IMR-90 (cell line): ENCODE measurements around the gene TENM4. TPM values are rescaled to one million over a fixed set of nuclear protein-coding genes. Genes with fewer than 3 reads are reported as not detected.

Source experiments
- ATAC-seq: fragments of 200-7000 bp; cut with Tn5 transposase; 2 replicates; pipeline ENCODE4 v1.9.1; 2020; ENCODE audit warnings: low read depth, mild to moderate bottlenecking, moderate library complexity
- BruUV-seq: library from RNA; stranded (reverse); fragments of 400-500 nt; replicated peaks from 2 replicates; lab custom pipeline; 2021; lab: Mats Ljungman, UMichigan
- CTCF ChIA-PET: fragments of 300-600 bp; formaldehyde crosslinking; extraction: SDS; loops from one replicate; lab custom pipeline; 2021; ENCODE audit warnings: antibody characterized with exemption; lab: Yijun Ruan, JAX
- POLR2A ChIA-PET: fragments of 300-600 bp; sonication (Branson Sonifier 250); formaldehyde crosslinking; loops from one replicate; lab custom pipeline; 2022; ENCODE audit warnings: antibody characterized with exemption; ENCODE audit not compliant: unreplicated experiment; lab: Charles Lee
- DNase-seq: peaks from one replicate; pipeline ENCODE4 v3.0.0; 2013
- H2AFZ ChIP-seq: replicated peaks from 2 replicates; pipeline ENCODE3; 2013; ENCODE audit warnings: low read length, mild to moderate bottlenecking; ENCODE audit not compliant: poor library complexity
- H2AK5ac ChIP-seq: 2 replicates; pipeline ENCODE4 v1.6.1; 2013; ENCODE audit warnings: low read depth, low read length, inconsistent platforms
- H2AK9ac ChIP-seq: replicated peaks from 2 replicates; pipeline ENCODE3; 2013; ENCODE audit warnings: mild to moderate bottlenecking, low read depth, low read length, moderate library complexity; ENCODE audit not compliant: poor library complexity
- H2BK120ac ChIP-seq: 2 replicates; pipeline ENCODE4 v1.6.1; 2013; ENCODE audit warnings: low read depth, low read length, inconsistent platforms
- H2BK15ac ChIP-seq: 3 replicates; pipeline ENCODE4 v1.6.1; 2013; ENCODE audit warnings: low read depth, low read length, inconsistent platforms
- H2BK20ac ChIP-seq: 2 replicates; pipeline ENCODE4 v1.6.1; 2013; ENCODE audit warnings: low read depth, mild to moderate bottlenecking, inconsistent platforms, low read length, moderate library complexity
- H2BK5ac ChIP-seq: 2 replicates; pipeline ENCODE4 v1.6.1; 2013; ENCODE audit warnings: mild to moderate bottlenecking, low read depth, low read length, inconsistent platforms; ENCODE audit not compliant: poor library complexity, severe bottlenecking
- H3K14ac ChIP-seq: replicated peaks from 2 replicates; pipeline ENCODE4 v1.6.1; 2013; ENCODE audit warnings: low read depth, low read length, inconsistent platforms
- H3K18ac ChIP-seq: 2 replicates; pipeline ENCODE4 v1.6.1; 2013; ENCODE audit warnings: low read depth, low read length, control low read depth
- H3K23ac ChIP-seq: 2 replicates; pipeline ENCODE4 v1.6.1; 2013; ENCODE audit warnings: low read depth, low read length, inconsistent platforms
- H3K27ac ChIP-seq: 2 replicates; pipeline ENCODE4 v1.5.1; 2013; ENCODE audit warnings: mild to moderate bottlenecking, control low read depth, low read length; ENCODE audit not compliant: insufficient read depth
- H3K27me3 ChIP-seq: 2 replicates; pipeline ENCODE4 v1.6.1; 2013; ENCODE audit warnings: low read length; ENCODE audit not compliant: control insufficient read depth, insufficient read depth
- H3K36me3 ChIP-seq: 2 replicates; pipeline ENCODE4 v1.6.1; 2013; ENCODE audit warnings: low read length, mixed read lengths; ENCODE audit not compliant: control insufficient read depth, insufficient read depth
- H3K4ac ChIP-seq: 2 replicates; pipeline ENCODE4 v1.6.1; 2013; ENCODE audit warnings: low read depth, low read length, inconsistent platforms
- H3K4me1 ChIP-seq: 2 replicates; pipeline ENCODE4 v1.6.1; 2013; ENCODE audit warnings: low read length, mixed read lengths; ENCODE audit not compliant: control insufficient read depth, insufficient read depth
- H3K4me2 ChIP-seq: 2 replicates; pipeline ENCODE4 v1.6.1; 2013; ENCODE audit warnings: low read depth, mild to moderate bottlenecking, control low read depth, low read length, moderate library complexity
- H3K4me3 ChIP-seq: 2 replicates; pipeline ENCODE4 v1.5.1; 2013; ENCODE audit warnings: low read depth, mild to moderate bottlenecking, control low read depth, low read length, moderate library complexity; ENCODE audit not compliant: insufficient read depth
- H3K56ac ChIP-seq: 2 replicates; pipeline ENCODE4 v1.6.1; 2013; ENCODE audit warnings: low read length, inconsistent platforms; ENCODE audit not compliant: insufficient read depth; ENCODE audit errors: extremely low read depth
- H3K79me1 ChIP-seq, 2 experiments: 2 replicates each; pipeline ENCODE4 v1.6.1; 2013; ENCODE audit warnings: low read length in 2 of 2, inconsistent platforms in 1 of 2, low read depth in 1 of 2
- H3K9ac ChIP-seq: 2 replicates; pipeline ENCODE4 v1.6.1; 2013; ENCODE audit warnings: low read depth, low read length, control low read depth
- H3K9me1 ChIP-seq: 2 replicates; pipeline ENCODE4 v1.6.1; 2013; ENCODE audit warnings: low read length, inconsistent platforms; ENCODE audit not compliant: insufficient read depth
- H3K9me3 ChIP-seq: 2 replicates; pipeline ENCODE4 v1.6.1; 2013; ENCODE audit warnings: low read length; ENCODE audit not compliant: control insufficient read depth, insufficient read depth
- H4K20me1 ChIP-seq: 2 replicates; pipeline ENCODE4 v1.6.1; 2013; ENCODE audit warnings: low read length, inconsistent platforms; ENCODE audit not compliant: insufficient read depth
- H4K5ac ChIP-seq: 2 replicates; pipeline ENCODE4 v1.6.1; 2013; ENCODE audit warnings: mild to moderate bottlenecking, low read depth, low read length, control low read depth
- H4K8ac ChIP-seq, 2 experiments: 2 replicates each; pipeline ENCODE4 v1.6.1; 2013; ENCODE audit warnings: low read depth in 2 of 2, low read length in 2 of 2, control low read depth in 1 of 2, inconsistent platforms in 1 of 2
- H4K91ac ChIP-seq: 2 replicates; pipeline ENCODE4 v1.6.1; 2013; ENCODE audit warnings: low read depth, low read length, inconsistent platforms; ENCODE audit not compliant: insufficient read depth
- BHLHE40 ChIP-seq: fragments of 150-350 bp; IDR thresholded peaks from 2 replicates; pipeline ENCODE4 v1.6.1; 2016; ENCODE audit warnings: mild to moderate bottlenecking, low read depth, low read length
- CEBPB ChIP-seq: IDR thresholded peaks from 2 replicates; pipeline ENCODE4 v1.6.1; 2012; ENCODE audit warnings: low read depth, low read length, improper control_type of control experiment
- FOS ChIP-seq: fragments of 150-350 bp; IDR thresholded peaks from 2 replicates; pipeline ENCODE4 v1.6.1; 2016; ENCODE audit warnings: low read depth, low read length
- MAFK ChIP-seq: IDR thresholded peaks from 2 replicates; pipeline ENCODE4 v1.6.1; 2012; ENCODE audit warnings: low read depth, low read length, improper control_type of control experiment
- MAZ ChIP-seq: IDR thresholded peaks from 2 replicates; pipeline ENCODE4 v1.6.1; 2012; ENCODE audit warnings: low read depth, mild to moderate bottlenecking, low read length, improper control_type of control experiment, moderate library complexity, borderline replicate concordance
- MXI1 ChIP-seq: IDR thresholded peaks from 2 replicates; pipeline ENCODE4 v1.6.1; 2012; ENCODE audit warnings: low read depth, mild to moderate bottlenecking, low read length, moderate library complexity, borderline replicate concordance
- NFE2L2 ChIP-seq: fragments of 150-350 bp; IDR thresholded peaks from 2 replicates; pipeline ENCODE4 v1.6.1; 2016; ENCODE audit warnings: low read depth, mild to moderate bottlenecking, low read length
- POLR2A ChIP-seq: IDR thresholded peaks from 2 replicates; pipeline ENCODE4 v1.6.1; 2012; ENCODE audit warnings: mild to moderate bottlenecking, low read depth, low read length
- RAD21 ChIP-seq: IDR thresholded peaks from 2 replicates; pipeline ENCODE4 v1.6.1; 2012; ENCODE audit warnings: low read length, improper control_type of control experiment
- RCOR1 ChIP-seq: IDR thresholded peaks from 2 replicates; pipeline ENCODE4 v1.6.1; 2012; ENCODE audit warnings: mild to moderate bottlenecking, low read length, improper control_type of control experiment; ENCODE audit not compliant: insufficient replicate concordance
- RFX5 ChIP-seq: IDR thresholded peaks from 2 replicates; pipeline ENCODE4 v1.8.0; 2012; ENCODE audit warnings: low read depth, mild to moderate bottlenecking, low read length, moderate library complexity
- SMC3 ChIP-seq: fragments of 150-350 bp; IDR thresholded peaks from 2 replicates; pipeline ENCODE4 v1.6.1; 2016; ENCODE audit warnings: low read depth, mild to moderate bottlenecking, antibody characterized with exemption, low read length, moderate library complexity
- WGBS, 2 experiments: methylation state at CpG; one replicate each; pipeline versions ENCODE4 v1.1.5 to v1.1.7; 2013; ENCODE audit warnings: missing lambda C conversion rate in 2 of 2; ENCODE audit not compliant: insufficient read length in 1 of 2; ENCODE audit errors: extremely low coverage in 2 of 2; 5-methylcytosine and 5-hydroxymethylcytosine counted together
- dilution Hi-C: fragments of 300-500 bp; cut with HindIII; formaldehyde crosslinking; loops from one replicate; pipeline ENCODE4 v1.14.3; 2018; ENCODE audit warnings: low sequenced_read_pairs; ENCODE audit not compliant: unreplicated experiment
- in situ Hi-C: fragments of 300-500 bp; cut with MboI; formaldehyde crosslinking; loops from 3 replicates; pipeline ENCODE4 v1.14.3; 2019; ENCODE audit warnings: low sequenced_read_pairs, inconsistent platforms, mixed read lengths
- intact Hi-C: fragments of 100-400 bp; cut with micrococcal nuclease; formaldehyde crosslinking; loops from 2 replicates; pipeline ENCODE4 v1.10.0; 2022
- polyA plus RNA-seq, 3 experiments: library from polyadenylated mRNA; depleted of rRNA; stranded (reverse); fragments of >200 nt; gene quantifications; 2 replicates each; pipeline ENCODE4 v1.2.3, GENCODE V29; 2012; ENCODE audit warnings: low replicate concordance in 1 of 3
- total RNA-seq: library from RNA; depleted of rRNA; stranded (reverse); fragments of >200 nt; gene quantifications from 2 replicates; pipeline ENCODE4 v1.2.3, GENCODE V29; 2012
- TF ChIP-seq, protein P1 (sequence below): conservative IDR thresholded peaks from 2 replicates; pipeline ENCODE4 v1.5.1; 2012; ENCODE audit warnings: mild to moderate bottlenecking, low read depth, low read length, improper control_type of control experiment
- TF ChIP-seq, protein P2 (sequence below): fragments of 150-350 bp; IDR thresholded peaks from 2 replicates; pipeline ENCODE4 v1.6.1; 2017; ENCODE audit warnings: mild to moderate bottlenecking, antibody characterized with exemption, low read length, low read depth
- TF ChIP-seq, protein P3 (sequence below): fragments of 150-350 bp; IDR thresholded peaks from 2 replicates; pipeline ENCODE4 v1.6.1; 2016; ENCODE audit warnings: low read depth, mild to moderate bottlenecking, low read length, moderate library complexity, borderline replicate concordance

TENM4 gene
- total and polyA plus RNA-seq, 2 of the 4 experiments (the other 2 are of a cell fraction), result 7.4 to 9.0 TPM

DNA sequence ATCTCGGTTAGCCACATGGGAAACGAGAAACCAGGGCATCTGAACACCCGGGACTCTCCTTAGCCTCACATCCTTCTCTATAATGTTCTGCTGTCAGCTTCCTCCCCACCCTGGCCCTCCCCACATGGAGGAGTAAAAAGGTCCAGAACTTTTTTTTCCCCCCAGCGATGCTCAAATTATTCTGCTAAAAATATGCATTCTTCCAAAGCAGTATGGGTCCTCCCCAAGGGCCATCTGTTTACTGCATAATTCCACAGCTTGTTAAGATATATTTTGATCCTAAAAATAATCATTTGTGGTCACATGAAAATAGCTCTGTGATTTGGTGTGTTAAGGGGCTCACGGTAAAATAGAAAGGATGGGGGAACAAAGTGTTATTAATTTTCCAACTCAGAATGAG lies 584.6 kb downstream of the TENM4 start:
- Histone ChIP-seq H3K56ac (no peak overlapping the region), H3K23ac (no peak overlapping the region), H3K4me2 (no peak overlapping the region; the same call in 1 of the 2 replicates), H3K36me3 (peaks cover 5% of the 10 kb centered on the region; the same call in 1 of the 2 replicates), H2BK120ac (no peak overlapping the region), H2AFZ (no peak overlapping the region), H3K9me1 (peaks cover 3% of the 10 kb centered on the region; the same call in 1 of the 2 replicates), H3K9ac (no peak overlapping the region), H4K91ac (no peak overlapping the region), H3K79me1 (no peaks in the 10 kb centered on the region), H3K27me3 (no peaks in the 10 kb centered on the region), H3K18ac (no peak overlapping the region; the same call in 1 of the 2 replicates), H3K14ac (no peak overlapping the region), H3K9me3 (no peaks in the 10 kb centered on the region), H2BK15ac (no peak overlapping the region), H2BK5ac (no peak overlapping the region), H3K4me1 (peaks cover 10% of the 10 kb centered on the region; the same call in 1 of the 2 replicates), H4K8ac (no peak overlapping the region), H3K4ac (no peak overlapping the region), H2BK20ac (no peak overlapping the region), H2AK5ac (no peak overlapping the region), H4K20me1 (no peaks in the 10 kb centered on the region), H3K4me3 (no peak overlapping the region), H3K27ac (no peak overlapping the region), H2AK9ac (no peak overlapping the region), H4K5ac (no peak overlapping the region)
- BruUV-seq, result no TSS peak
- in situ Hi-C loops, result no loop called here
- TF ChIP-seq MAZ (no peak), RAD21 (no peak), MXI1 (no peak), MAFK (no peak), RFX5 (no peak), POLR2A (no peak), BHLHE40 (no peak), FOS (no peak), NFE2L2 (no peak), SMC3 (no peak), RCOR1 (no peak), CEBPB (no peak)
- TF ChIP-seq, protein P1, sequence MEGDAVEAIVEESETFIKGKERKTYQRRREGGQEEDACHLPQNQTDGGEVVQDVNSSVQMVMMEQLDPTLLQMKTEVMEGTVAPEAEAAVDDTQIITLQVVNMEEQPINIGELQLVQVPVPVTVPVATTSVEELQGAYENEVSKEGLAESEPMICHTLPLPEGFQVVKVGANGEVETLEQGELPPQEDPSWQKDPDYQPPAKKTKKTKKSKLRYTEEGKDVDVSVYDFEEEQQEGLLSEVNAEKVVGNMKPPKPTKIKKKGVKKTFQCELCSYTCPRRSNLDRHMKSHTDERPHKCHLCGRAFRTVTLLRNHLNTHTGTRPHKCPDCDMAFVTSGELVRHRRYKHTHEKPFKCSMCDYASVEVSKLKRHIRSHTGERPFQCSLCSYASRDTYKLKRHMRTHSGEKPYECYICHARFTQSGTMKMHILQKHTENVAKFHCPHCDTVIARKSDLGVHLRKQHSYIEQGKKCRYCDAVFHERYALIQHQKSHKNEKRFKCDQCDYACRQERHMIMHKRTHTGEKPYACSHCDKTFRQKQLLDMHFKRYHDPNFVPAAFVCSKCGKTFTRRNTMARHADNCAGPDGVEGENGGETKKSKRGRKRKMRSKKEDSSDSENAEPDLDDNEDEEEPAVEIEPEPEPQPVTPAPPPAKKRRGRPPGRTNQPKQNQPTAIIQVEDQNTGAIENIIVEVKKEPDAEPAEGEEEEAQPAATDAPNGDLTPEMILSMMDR, result no peak
- TF ChIP-seq, protein P2, sequence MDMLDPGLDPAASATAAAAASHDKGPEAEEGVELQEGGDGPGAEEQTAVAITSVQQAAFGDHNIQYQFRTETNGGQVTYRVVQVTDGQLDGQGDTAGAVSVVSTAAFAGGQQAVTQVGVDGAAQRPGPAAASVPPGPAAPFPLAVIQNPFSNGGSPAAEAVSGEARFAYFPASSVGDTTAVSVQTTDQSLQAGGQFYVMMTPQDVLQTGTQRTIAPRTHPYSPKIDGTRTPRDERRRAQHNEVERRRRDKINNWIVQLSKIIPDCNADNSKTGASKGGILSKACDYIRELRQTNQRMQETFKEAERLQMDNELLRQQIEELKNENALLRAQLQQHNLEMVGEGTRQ, result no peak
- TF ChIP-seq, protein P3, sequence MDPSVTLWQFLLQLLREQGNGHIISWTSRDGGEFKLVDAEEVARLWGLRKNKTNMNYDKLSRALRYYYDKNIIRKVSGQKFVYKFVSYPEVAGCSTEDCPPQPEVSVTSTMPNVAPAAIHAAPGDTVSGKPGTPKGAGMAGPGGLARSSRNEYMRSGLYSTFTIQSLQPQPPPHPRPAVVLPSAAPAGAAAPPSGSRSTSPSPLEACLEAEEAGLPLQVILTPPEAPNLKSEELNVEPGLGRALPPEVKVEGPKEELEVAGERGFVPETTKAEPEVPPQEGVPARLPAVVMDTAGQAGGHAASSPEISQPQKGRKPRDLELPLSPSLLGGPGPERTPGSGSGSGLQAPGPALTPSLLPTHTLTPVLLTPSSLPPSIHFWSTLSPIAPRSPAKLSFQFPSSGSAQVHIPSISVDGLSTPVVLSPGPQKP, result no peak
- dilution Hi-C loops, result no loop called here
- DNase-seq, result no peak
- no peak for ATAC-seq
- intact Hi-C loops, result no loop called here
- ChIA-PET CTCF (interaction anchor here (1.8 kb wide), 1 partner anchor 9 kb away, joined by 4 read pairs; no protein-coding TSS in a partner anchor), POLR2A (no interaction called here)
- no CpG with 5 or more reads among the region's 5 CpGs for WGBS, 2 experiments
